Cardiac fibroblast (primary cell): ENCODE results near the gene LIF.
A peak's percentile ranks its signal among the peaks of the same experiment; 100 is the strongest.

Source experiments
- DNase-seq, 2 donors: peaks; one replicate each; pipeline versions ENCODE4 v3.0.0 to v3.0.0-alpha.2; 2010; ENCODE audit warnings: low read depth in 2 of 2
- H3K4me3 ChIP-seq, 2 donors: replicated peaks in 1 of 2; 1 replicate in 1 of 2; 2 replicates in 1 of 2; pipeline ENCODE4 v1.5.1; 2011; ENCODE audit warnings: low read depth in 2 of 2, low read length in 2 of 2, mild to moderate bottlenecking in 2 of 2, moderate library complexity in 1 of 2
- CTCF ChIP-seq: IDR thresholded peaks from one replicate; pipeline ENCODE4 v1.5.1; 2011; ENCODE audit warnings: low read depth, mild to moderate bottlenecking, low read length, inconsistent platforms

The LIF gene

GRCh38 chr22:30288419-30289140 is 42.0 kb upstream of the LIF start:
- peak overlapping the region; percentile 68 to 91 for H3K4me3 ChIP-seq

GRCh38 chr22:30287648-30288418 is 41.3 kb upstream of the LIF start:
- peak; percentile 89 to 97 for DNase-seq
- peak overlapping the region; percentile 68 to 91 for H3K4me3 ChIP-seq
- TF ChIP-seq CTCF: peak; percentile 70

More at GRCh38 chr22:30288419-30289140, 42.0 kb upstream of the LIF start:
- no peak for DNase-seq
- TF ChIP-seq CTCF: no peak

GRCh38 chr22:30286813-30287647 is 40.5 kb upstream of the LIF start:
- H3K4me3 ChIP-seq: no peak overlapping the region
- DNase-seq: peak; percentile 57 to 66
- TF ChIP-seq CTCF: peak; percentile 90

GRCh38 chr22:30286331-30286730 is 39.8 kb upstream of the LIF start:
- no peak for DNase-seq
- no peak for TF ChIP-seq CTCF
- H3K4me3 ChIP-seq: no peak overlapping the region

- TF ChIP-seq CTCF: no peak
- no peak overlapping the region for H3K4me3 ChIP-seq
- no peak for DNase-seq
These were observed 39.3 kb upstream of the LIF start for GRCh38 chr22:30285846-30286200.

GRCh38 chr22:30285176-30285845 is 38.8 kb upstream of the LIF start:
- TF ChIP-seq CTCF: no peak
- no peak for DNase-seq
- no peak overlapping the region for H3K4me3 ChIP-seq
